ENCODE measurements around the gene CTDSP2. TPM values are rescaled to one million over a fixed set of nuclear protein-coding genes. Genes with fewer than 3 reads are reported as not detected.

CTDSP2 gene
- total RNA-seq, 1 experiment from 2014 or later = 82.7 TPM

- peak overlapping the region; percentile 92 for H3K9ac ChIP-seq (ENCODE audit: low read length)
- no peak for DNase-seq (ENCODE audit: low read depth, low spot score)
- H3K9me2 ChIP-seq (ENCODE audit: insufficient read depth) = no peaks in the 10 kb centered on the region
- peaks cover 51% of the 10 kb centered on the region for H3K79me2 ChIP-seq (ENCODE audit: insufficient read depth, low read length)
- CTCF ChIA-PET = interaction anchor here (0.6 kb wide), 1 partner anchor 9 kb away, joined by 3 read pairs; no protein-coding TSS in a partner anchor
- no TSS peak for BruUV-seq (replicated peaks)
- H3K4me1 ChIP-seq (ENCODE audit: control insufficient read depth in 1 of 2, insufficient read depth in 2 of 2, low read length in 2 of 2) = peaks cover 22 to 47% of the 10 kb centered on the region in 2 experiments
- H3K9me3 ChIP-seq (ENCODE audit: control insufficient read depth in 1 of 2, insufficient read depth in 1 of 2, low read depth in 1 of 2, low read length in 2 of 2) = no peaks in the 10 kb centered on the region
- POLR2A ChIA-PET = interaction anchor here (1.3 to 5.0 kb wide), 4 partner anchors 11 to 57 kb away, joined by 6 to 20 read pairs (median 9); no protein-coding TSS in a partner anchor
- H3K27ac ChIP-seq (ENCODE audit: low read depth, low read length) = peak overlapping the region; percentile 91
- peak; percentile 28 for ATAC-seq
- H3K36me3 ChIP-seq (ENCODE audit: control insufficient read depth in 1 of 2, insufficient read depth in 2 of 2, low read length in 2 of 2) = no peaks in the 10 kb centered on the region
- H2AFZ ChIP-seq (ENCODE audit: low read depth, low read length, poor library complexity, severe bottlenecking) = no peak overlapping the region
- H3K27me3 ChIP-seq (ENCODE audit: insufficient read depth, low read length) = no peaks in the 10 kb centered on the region
- H4K20me1 ChIP-seq (ENCODE audit: insufficient read depth) = 0 out of 2 replicates have a peak, but pooled peaks cover 6% of the 10 kb centered on the region
- H3K4me3 ChIP-seq (replicated peaks in 1 of 2; ENCODE audit: low read depth in 1 of 2, low read length in 2 of 2) = peak overlapping the region; percentile 95 to 97
- intact Hi-C loops (cut with micrococcal nuclease) = loop anchor here (1.0 to 2.0 kb wide), 2 partner anchors 17 to 59 kb away; no protein-coding TSS in a partner anchor
- TF ChIP-seq EZH2 (IDR thresholded peaks at IDR 0.05) (no peak), TCF7L2 (IDR thresholded peaks at IDR 0.05; ENCODE audit: borderline replicate concordance, extremely low read depth, insufficient read depth, insufficient read length) (no peak), SP1 (IDR thresholded peaks at IDR 0.05; ENCODE audit: low read depth) (no peak; the same call in 1 of the 2 replicates), YY1 (IDR thresholded peaks at IDR 0.05; ENCODE audit: extremely low read depth, insufficient replicate concordance, low read depth, low read length) (no peak), FOSL1 (IDR thresholded peaks at IDR 0.05; ENCODE audit: low read depth) (no peak), SIN3A (IDR thresholded peaks at IDR 0.05; ENCODE audit: low read depth) (peak; percentile 60; the same call in 1 of the 2 replicates), ZFX (IDR thresholded peaks at IDR 0.05) (no peak)
- peak overlapping the region; percentile 95 for H3K4me2 ChIP-seq (ENCODE audit: low read length)
- RAD21 ChIA-PET (ENCODE audit: low non-redundant PET in 1 of 2, low total read pairs in 2 of 2, uncharacterized antibody in 2 of 2, unreplicated experiment in 2 of 2) = interaction anchor here in 1 of 2 experiments (0.9 kb wide), 1 partner anchor 18 kb away, joined by 3 read pairs; no protein-coding TSS in a partner anchor
Measured at GRCh38 chr12:57846285-57846576, 298 bp downstream of the CTDSP2 start.

DNA sequence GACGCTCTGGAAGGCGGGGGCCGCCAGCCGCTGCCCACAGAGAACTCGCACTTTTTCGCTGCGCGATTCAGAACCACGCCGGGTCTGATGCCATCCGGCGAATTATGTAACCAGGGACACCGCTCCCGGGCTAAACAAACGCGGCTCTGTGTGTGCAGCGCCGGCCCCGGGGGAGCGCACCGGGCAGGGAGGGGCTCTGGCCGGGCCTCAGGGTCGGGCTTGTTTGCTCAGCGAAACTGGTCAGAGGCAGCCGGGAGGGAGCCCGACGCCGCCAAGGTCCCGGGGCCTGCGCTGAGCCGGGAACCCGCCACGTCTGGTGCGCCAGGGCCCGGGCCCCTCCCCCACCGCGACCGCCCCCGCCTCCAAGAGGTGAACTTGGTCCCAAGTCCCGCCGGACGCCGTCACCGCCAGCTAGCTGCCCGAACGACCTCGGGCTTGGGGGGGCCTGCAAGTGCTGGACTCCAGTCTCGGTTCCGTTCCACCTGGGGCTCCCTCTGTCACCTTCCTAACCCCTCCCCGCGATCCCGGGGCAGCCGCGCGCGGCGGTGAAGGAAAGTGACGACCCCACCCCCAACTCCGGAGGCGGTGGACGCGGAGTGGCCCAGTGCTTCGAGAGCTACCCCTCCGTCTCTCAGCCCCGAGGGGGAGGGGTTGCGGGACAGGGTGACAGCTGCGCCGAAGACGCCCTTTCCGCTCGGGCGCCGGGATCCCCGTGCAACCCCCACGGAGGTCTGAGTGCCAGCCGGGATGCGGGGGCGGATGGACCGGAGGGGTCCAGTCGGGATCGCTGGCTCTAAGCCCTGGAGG lies 848 bp downstream of the CTDSP2 start:
- peak overlapping the region; percentile 95 for H3K4me2 ChIP-seq (ENCODE audit: low read length)
- H2AFZ ChIP-seq (ENCODE audit: low read depth, low read length, poor library complexity, severe bottlenecking) = no peak overlapping the region
- ChIA-PET POLR2A (interaction anchor here (1.9 to 5.0 kb wide), 3 partner anchors 16 to 58 kb away, joined by 6 to 20 read pairs (median 11); no protein-coding TSS in a partner anchor), RAD21 (ENCODE audit: low non-redundant PET in 1 of 2, low total read pairs in 2 of 2, uncharacterized antibody in 2 of 2, unreplicated experiment in 2 of 2) (no interaction called here), CTCF (no interaction called here)
- H3K36me3 ChIP-seq (ENCODE audit: control insufficient read depth in 1 of 2, insufficient read depth in 2 of 2, low read length in 2 of 2) = no peaks in the 10 kb centered on the region
- ATAC-seq (peak; percentile 35), DNase-seq (ENCODE audit: low read depth, low spot score) (no peak)
- H4K20me1 ChIP-seq (ENCODE audit: insufficient read depth) = 0 out of 2 replicates have a peak, but pooled peaks cover 6% of the 10 kb centered on the region
- H3K4me1 ChIP-seq (ENCODE audit: control insufficient read depth in 1 of 2, insufficient read depth in 2 of 2, low read length in 2 of 2) = peaks cover 22 to 52% of the 10 kb centered on the region in 2 experiments
- H3K27me3 ChIP-seq (ENCODE audit: insufficient read depth, low read length) = no peaks in the 10 kb centered on the region
- H3K27ac ChIP-seq (ENCODE audit: low read depth, low read length) = peak overlapping the region; percentile 91
- peak overlapping the region; percentile 92 for H3K9ac ChIP-seq (ENCODE audit: low read length)
- H3K79me2 ChIP-seq (ENCODE audit: insufficient read depth, low read length) = peaks cover 57% of the 10 kb centered on the region
- intact Hi-C loops (cut with micrococcal nuclease) = loop anchor here (1.0 to 2.0 kb wide), 2 partner anchors 17 to 60 kb away; no protein-coding TSS in a partner anchor
- no peaks in the 10 kb centered on the region for H3K9me2 ChIP-seq (ENCODE audit: insufficient read depth)
- TF ChIP-seq EGR1 (IDR thresholded peaks at IDR 0.05; ENCODE audit: low read depth) (peak; percentile 84), TCF7L2 (IDR thresholded peaks at IDR 0.05; ENCODE audit: borderline replicate concordance, extremely low read depth, insufficient read depth, insufficient read length) (peak; percentile 23), SIN3A (IDR thresholded peaks at IDR 0.05; ENCODE audit: low read depth) (peak; percentile 12; the same call in 1 of the 2 replicates), JUND (IDR thresholded peaks at IDR 0.05) (no peak), ZFX (IDR thresholded peaks at IDR 0.05) (peak; percentile 65)
- TF ChIP-seq, protein P1, sequence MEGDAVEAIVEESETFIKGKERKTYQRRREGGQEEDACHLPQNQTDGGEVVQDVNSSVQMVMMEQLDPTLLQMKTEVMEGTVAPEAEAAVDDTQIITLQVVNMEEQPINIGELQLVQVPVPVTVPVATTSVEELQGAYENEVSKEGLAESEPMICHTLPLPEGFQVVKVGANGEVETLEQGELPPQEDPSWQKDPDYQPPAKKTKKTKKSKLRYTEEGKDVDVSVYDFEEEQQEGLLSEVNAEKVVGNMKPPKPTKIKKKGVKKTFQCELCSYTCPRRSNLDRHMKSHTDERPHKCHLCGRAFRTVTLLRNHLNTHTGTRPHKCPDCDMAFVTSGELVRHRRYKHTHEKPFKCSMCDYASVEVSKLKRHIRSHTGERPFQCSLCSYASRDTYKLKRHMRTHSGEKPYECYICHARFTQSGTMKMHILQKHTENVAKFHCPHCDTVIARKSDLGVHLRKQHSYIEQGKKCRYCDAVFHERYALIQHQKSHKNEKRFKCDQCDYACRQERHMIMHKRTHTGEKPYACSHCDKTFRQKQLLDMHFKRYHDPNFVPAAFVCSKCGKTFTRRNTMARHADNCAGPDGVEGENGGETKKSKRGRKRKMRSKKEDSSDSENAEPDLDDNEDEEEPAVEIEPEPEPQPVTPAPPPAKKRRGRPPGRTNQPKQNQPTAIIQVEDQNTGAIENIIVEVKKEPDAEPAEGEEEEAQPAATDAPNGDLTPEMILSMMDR (IDR thresholded peaks at IDR 0.05 in 2 of 3, conservative IDR thresholded peaks at IDR 0.05 in 1 of 3; ENCODE audit: borderline replicate concordance in 1 of 3, insufficient read depth in 1 of 3, low read depth in 2 of 3, low read length in 2 of 3) = no peak
- peak overlapping the region; percentile 95 to 97 for H3K4me3 ChIP-seq (replicated peaks in 1 of 2; ENCODE audit: low read depth in 1 of 2, low read length in 2 of 2)
- BruUV-seq (replicated peaks) = no TSS peak
- H3K9me3 ChIP-seq (ENCODE audit: control insufficient read depth in 1 of 2, insufficient read depth in 1 of 2, low read depth in 1 of 2, low read length in 2 of 2) = no peaks in the 10 kb centered on the region

Measured in HCT116 (cell line).